ENCODE data around the gene TSPAN10. TPM values are rescaled to one million over a fixed set of nuclear protein-coding genes. Genes with fewer than 3 reads are reported as not detected.

TSPAN10 gene
- total and polyA plus RNA-seq, 2 of the 13 experiments (the other 11 are each of a cell fraction or from before 2014, with no cell fraction given): 0.54 to 0.75 TPM

- TF ChIP-seq NR1H2 (CRISPR knock-in tag; IDR thresholded peaks at IDR 0.05; ENCODE audit: borderline replicate concordance, low read depth) (0 out of 2 replicates have a peak, but pooled peaks have one; percentile 27), TARDBP (CRISPR knock-in tag; IDR thresholded peaks at IDR 0.05) (peak; percentile 94), FLYWCH1 (CRISPR knock-in tag; IDR thresholded peaks at IDR 0.05) (no peak), ZGPAT (CRISPR knock-in tag; IDR thresholded peaks at IDR 0.05) (peak; percentile 76; the same call in 1 of the 2 replicates), PRDM4 (CRISPR knock-in tag; IDR thresholded peaks at IDR 0.05; ENCODE audit: borderline replicate concordance) (no peak), ZMYM4 (CRISPR knock-in tag; IDR thresholded peaks at IDR 0.05) (peak; percentile 42; the same call in 1 of the 2 replicates), SP1 (IDR thresholded peaks at IDR 0.05) (no peak), SP1 (CRISPR knock-in tag; IDR thresholded peaks at IDR 0.05) (peak; percentile 49; the same call in 1 of the 2 replicates), ZNF350 (CRISPR knock-in tag; IDR thresholded peaks at IDR 0.05; ENCODE audit: borderline replicate concordance, low read depth) (0 out of 2 replicates have a peak, but pooled peaks have one; percentile 13), ZFP62 (CRISPR knock-in tag; IDR thresholded peaks at IDR 0.05) (0 out of 2 replicates have a peak, but pooled peaks have one; percentile 29), GLI4 (CRISPR knock-in tag; IDR thresholded peaks at IDR 0.05; ENCODE audit: borderline replicate concordance) (peak; percentile 79; the same call in 1 of the 2 replicates), HOXA3 (CRISPR knock-in tag; IDR thresholded peaks at IDR 0.05) (peak; percentile 94), ZNF451 (CRISPR knock-in tag; IDR thresholded peaks at IDR 0.05) (peak; percentile 95; the same call in 1 of the 2 replicates), MXD3 (CRISPR knock-in tag; IDR thresholded peaks at IDR 0.05) (peak; percentile 67), REPIN1 (CRISPR knock-in tag; IDR thresholded peaks at IDR 0.05; ENCODE audit: borderline replicate concordance, low read depth) (peak; percentile 70), POGZ (CRISPR knock-in tag; IDR thresholded peaks at IDR 0.05) (no peak; the same call in none of the 2 replicates), SIN3A (IDR thresholded peaks at IDR 0.05; ENCODE audit: borderline replicate concordance, low read depth, low read length) (peak; percentile 98), PAF1 (CRISPR knock-in tag; IDR thresholded peaks at IDR 0.05) (no peak), ZNF737 (CRISPR knock-in tag; IDR thresholded peaks at IDR 0.05; ENCODE audit: borderline replicate concordance) (0 out of 2 replicates have a peak, but pooled peaks have one; percentile 61), PLSCR1 (CRISPR knock-in tag; IDR thresholded peaks at IDR 0.05; ENCODE audit: borderline replicate concordance) (0 out of 2 replicates have a peak, but pooled peaks have one; percentile 22)
- TF ChIP-seq, protein P1, sequence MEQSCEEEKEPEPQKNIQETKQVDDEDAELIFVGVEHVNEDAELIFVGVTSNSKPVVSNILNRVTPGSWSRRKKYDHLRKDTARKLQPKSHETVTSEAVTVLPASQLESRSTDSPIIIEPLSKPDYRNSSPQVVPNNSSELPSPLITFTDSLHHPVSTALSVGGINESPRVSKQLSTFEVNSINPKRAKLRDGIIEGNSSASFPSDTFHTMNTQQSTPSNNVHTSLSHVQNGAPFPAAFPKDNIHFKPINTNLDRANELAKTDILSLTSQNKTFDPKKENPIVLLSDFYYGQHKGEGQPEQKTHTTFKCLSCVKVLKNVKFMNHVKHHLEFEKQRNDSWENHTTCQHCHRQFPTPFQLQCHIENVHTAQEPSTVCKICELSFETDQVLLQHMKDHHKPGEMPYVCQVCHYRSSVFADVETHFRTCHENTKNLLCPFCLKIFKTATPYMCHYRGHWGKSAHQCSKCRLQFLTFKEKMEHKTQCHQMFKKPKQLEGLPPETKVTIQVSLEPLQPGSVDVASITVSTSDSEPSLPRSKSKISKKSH (CRISPR knock-in tag; IDR thresholded peaks at IDR 0.05; ENCODE audit: borderline replicate concordance): peak; percentile 77
Observed at GRCh38 chr17:81666342-81667191, 29.6 kb downstream of the TSPAN10 start, which contains the start of the genes CCDC137 and OXLD1 (continued).

Measured in HepG2 (cell line).